AG04450 (cell line): ENCODE results near the gene METTL26. TPM values are rescaled to one million over a fixed set of nuclear protein-coding genes. Genes with fewer than 3 reads are reported as not detected.

Source experiments
- CTCF ChIA-PET: fragments of 300-600, 350-600 bp; formaldehyde crosslinking; extraction: SDS; loops from one replicate; lab custom pipeline; 2022; ENCODE audit warnings: antibody characterized with exemption, inconsistent platforms; lab: Charles Lee
- POLR2A ChIA-PET: fragments of 350-600 bp; formaldehyde crosslinking; extraction: SDS; loops from one replicate; lab custom pipeline; 2021; ENCODE audit warnings: antibody characterized with exemption, inconsistent platforms; lab: Yijun Ruan, JAX
- DNase-seq: peaks from one replicate; pipeline ENCODE4 v3.0.0-alpha.2; 2011; ENCODE audit warnings: low read depth, low spot score
- H3K27ac ChIP-seq: one replicate; pipeline ENCODE4 v1.5.1; 2012; ENCODE audit warnings: low read depth, low read length, control low read depth
- H3K27me3 ChIP-seq: one replicate; pipeline ENCODE4 v1.6.0; 2012; ENCODE audit warnings: low read length; ENCODE audit not compliant: control insufficient read depth, insufficient read depth
- H3K4me3 ChIP-seq: 2 replicates; pipeline ENCODE4 v1.5.1; 2011; ENCODE audit warnings: mild to moderate bottlenecking, low read depth, low read length, control low read depth
- H3K9me3 ChIP-seq: 2 replicates; pipeline ENCODE4 v1.5.1; 2012; ENCODE audit warnings: low read length; ENCODE audit not compliant: control insufficient read depth, insufficient read depth
- polyA plus RNA-seq: library from polyadenylated mRNA; depleted of rRNA; stranded (reverse); fragments of >200 nt; gene quantifications from 2 replicates; pipeline ENCODE4 v1.2.3, GENCODE V29; 2011
- TF ChIP-seq, protein P1 (sequence below): IDR thresholded peaks from 2 replicates; pipeline ENCODE4 v1.5.1; 2011; ENCODE audit warnings: low read depth, low read length, control low read depth, inconsistent platforms

The METTL26 gene
- polyA plus RNA-seq, 1 experiment = 58.3 TPM

DNA sequence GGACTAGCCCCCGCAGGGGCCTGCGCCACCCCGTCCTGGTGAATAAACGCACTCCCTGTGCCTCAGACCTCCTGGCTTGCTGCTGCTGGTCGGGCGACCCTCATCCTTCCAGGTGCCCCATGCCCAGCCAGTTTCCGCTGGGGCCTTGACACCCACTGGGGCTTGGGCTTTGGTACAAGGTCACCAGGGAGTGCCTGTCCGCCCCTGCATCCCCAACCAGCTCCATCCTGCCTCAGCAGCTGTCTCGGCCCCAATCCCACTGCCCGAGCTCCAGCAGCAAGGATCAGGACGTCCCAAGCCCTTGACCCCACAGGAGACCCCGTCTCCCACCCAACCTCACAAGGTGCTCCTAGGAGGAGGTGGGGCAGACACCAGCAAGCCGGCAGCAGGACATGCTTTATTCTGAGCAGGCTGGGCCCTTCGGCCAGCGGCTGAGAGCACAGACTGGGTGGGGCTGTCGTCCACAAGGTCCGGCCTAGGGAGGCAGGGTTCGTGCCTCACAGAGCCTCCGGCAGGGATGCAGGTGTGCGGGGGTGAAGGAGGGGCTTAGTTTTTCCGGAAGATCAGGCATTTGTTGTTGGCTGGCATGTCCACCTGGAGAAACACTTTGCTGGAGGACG, 1.9 kb downstream of the METTL26 start:
- H3K27me3 ChIP-seq = no peaks in the 10 kb centered on the region
- TF ChIP-seq, protein P1, sequence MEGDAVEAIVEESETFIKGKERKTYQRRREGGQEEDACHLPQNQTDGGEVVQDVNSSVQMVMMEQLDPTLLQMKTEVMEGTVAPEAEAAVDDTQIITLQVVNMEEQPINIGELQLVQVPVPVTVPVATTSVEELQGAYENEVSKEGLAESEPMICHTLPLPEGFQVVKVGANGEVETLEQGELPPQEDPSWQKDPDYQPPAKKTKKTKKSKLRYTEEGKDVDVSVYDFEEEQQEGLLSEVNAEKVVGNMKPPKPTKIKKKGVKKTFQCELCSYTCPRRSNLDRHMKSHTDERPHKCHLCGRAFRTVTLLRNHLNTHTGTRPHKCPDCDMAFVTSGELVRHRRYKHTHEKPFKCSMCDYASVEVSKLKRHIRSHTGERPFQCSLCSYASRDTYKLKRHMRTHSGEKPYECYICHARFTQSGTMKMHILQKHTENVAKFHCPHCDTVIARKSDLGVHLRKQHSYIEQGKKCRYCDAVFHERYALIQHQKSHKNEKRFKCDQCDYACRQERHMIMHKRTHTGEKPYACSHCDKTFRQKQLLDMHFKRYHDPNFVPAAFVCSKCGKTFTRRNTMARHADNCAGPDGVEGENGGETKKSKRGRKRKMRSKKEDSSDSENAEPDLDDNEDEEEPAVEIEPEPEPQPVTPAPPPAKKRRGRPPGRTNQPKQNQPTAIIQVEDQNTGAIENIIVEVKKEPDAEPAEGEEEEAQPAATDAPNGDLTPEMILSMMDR = no peak
- ChIA-PET POLR2A (no interaction called here), CTCF (no interaction called here)
- H3K9me3 ChIP-seq = no peaks in the 10 kb centered on the region; the same call in 1 of the 2 replicates
- no peak overlapping the region for H3K27ac ChIP-seq
- DNase-seq = no peak
- no peak overlapping the region for H3K4me3 ChIP-seq

DNA sequence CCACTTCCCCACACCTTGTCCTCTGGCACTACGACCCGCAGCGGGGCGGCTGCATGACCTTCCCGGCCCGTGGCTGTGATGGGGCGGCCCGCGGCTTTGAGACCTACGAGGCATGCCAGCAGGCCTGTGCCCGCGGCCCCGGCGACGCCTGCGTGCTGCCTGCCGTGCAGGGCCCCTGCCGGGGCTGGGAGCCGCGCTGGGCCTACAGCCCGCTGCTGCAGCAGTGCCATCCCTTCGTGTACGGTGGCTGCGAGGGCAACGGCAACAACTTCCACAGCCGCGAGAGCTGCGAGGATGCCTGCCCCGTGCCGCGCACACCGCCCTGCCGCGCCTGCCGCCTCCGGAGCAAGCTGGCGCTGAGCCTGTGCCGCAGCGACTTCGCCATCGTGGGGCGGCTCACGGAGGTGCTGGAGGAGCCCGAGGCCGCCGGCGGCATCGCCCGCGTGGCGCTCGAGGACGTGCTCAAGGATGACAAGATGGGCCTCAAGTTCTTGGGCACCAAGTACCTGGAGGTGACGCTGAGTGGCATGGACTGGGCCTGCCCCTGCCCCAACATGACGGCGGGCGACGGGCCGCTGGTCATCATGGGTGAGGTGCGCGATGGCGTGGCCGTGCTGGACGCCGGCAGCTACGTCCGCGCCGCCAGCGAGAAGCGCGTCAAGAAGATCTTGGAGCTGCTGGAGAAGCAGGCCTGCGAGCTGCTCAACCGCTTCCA, 2.6 kb downstream of the METTL26 start:
- ChIA-PET POLR2A (no interaction called here), CTCF (no interaction called here)
- DNase-seq = no peak
- no peak overlapping the region for H3K27ac ChIP-seq
- no peaks in the 10 kb centered on the region; the same call in 1 of the 2 replicates for H3K9me3 ChIP-seq
- no peak overlapping the region for H3K4me3 ChIP-seq
- TF ChIP-seq, protein P1 = no peak
- no peaks in the 10 kb centered on the region for H3K27me3 ChIP-seq

DNA sequence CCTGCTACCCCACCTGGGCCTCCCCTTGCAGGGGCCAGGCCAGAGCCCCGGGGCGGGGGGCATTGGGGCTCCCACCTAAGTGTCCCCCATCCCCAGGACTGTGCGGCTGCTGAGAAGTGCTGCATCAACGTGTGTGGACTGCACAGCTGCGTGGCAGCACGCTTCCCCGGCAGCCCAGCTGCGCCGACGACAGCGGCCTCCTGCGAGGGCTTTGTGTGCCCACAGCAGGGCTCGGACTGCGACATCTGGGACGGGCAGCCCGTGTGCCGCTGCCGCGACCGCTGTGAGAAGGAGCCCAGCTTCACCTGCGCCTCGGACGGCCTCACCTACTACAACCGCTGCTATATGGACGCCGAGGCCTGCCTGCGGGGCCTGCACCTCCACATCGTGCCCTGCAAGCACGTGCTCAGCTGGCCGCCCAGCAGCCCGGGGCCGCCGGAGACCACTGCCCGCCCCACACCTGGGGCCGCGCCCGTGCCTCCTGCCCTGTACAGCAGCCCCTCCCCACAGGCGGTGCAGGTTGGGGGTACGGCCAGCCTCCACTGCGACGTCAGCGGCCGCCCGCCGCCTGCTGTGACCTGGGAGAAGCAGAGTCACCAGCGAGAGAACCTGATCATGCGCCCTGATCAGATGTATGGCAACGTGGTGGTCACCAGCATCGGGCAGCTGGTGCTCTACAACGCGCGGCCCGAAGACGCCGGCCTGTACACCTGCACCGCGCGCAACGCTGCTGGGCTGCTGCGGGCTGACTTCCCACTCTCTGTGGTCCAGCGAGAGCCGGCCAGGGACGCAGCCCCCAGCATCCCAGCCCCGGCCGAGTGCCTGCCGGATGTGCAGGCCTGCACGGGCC, 3.4 kb downstream of the METTL26 start:
- POLR2A ChIA-PET = no interaction called here
- TF ChIP-seq, protein P1 = no peak
- CTCF ChIA-PET = no interaction called here
- no peak overlapping the region for H3K27ac ChIP-seq
- no peak for DNase-seq
- H3K4me3 ChIP-seq = no peak overlapping the region
- no peaks in the 10 kb centered on the region for H3K27me3 ChIP-seq
- peaks cover 3% of the 10 kb centered on the region; the same call in 1 of the 2 replicates for H3K9me3 ChIP-seq

DNA sequence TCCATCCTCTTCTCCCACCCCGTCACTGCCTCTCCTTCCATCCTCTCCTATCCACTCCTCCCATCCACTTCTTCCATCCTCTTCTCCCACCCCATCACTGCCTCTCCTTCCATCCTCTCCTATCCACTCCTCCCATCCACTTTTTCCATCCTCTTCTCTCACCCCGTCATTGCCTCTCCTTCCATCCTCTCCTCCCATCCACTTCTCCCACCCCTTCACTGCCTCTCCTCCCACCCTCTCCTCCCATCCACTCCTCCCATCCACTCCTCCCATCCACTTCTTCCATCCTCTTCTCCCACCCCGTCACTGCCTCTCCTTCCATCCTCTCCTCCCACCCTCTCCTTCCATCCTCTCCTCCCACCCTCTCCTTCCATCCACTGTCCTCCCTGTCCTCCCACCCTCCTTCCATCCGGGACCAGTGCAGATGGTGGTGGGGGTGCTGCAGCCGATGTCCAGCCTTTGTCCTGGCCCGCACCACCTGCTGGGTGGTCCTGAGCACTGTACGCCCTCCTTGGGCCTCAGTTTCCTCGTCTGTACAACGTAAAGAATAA, 4.2 kb downstream of the METTL26 start:
- H3K27ac ChIP-seq = no peak overlapping the region
- H3K9me3 ChIP-seq = peaks cover 10% of the 10 kb centered on the region; the same call in 1 of the 2 replicates
- CTCF ChIA-PET = no interaction called here
- TF ChIP-seq, protein P1 = no peak
- POLR2A ChIA-PET = no interaction called here
- no peak overlapping the region for H3K4me3 ChIP-seq
- DNase-seq = no peak
- H3K27me3 ChIP-seq = no peaks in the 10 kb centered on the region
